Islet precursor cell (in vitro differentiated cells): ENCODE results near the gene SLC9A3.

Source experiments
- DNase-seq: peaks from one replicate; pipeline ENCODE4 v3.0.0-alpha.2; 2018

Gene SLC9A3

DNA sequence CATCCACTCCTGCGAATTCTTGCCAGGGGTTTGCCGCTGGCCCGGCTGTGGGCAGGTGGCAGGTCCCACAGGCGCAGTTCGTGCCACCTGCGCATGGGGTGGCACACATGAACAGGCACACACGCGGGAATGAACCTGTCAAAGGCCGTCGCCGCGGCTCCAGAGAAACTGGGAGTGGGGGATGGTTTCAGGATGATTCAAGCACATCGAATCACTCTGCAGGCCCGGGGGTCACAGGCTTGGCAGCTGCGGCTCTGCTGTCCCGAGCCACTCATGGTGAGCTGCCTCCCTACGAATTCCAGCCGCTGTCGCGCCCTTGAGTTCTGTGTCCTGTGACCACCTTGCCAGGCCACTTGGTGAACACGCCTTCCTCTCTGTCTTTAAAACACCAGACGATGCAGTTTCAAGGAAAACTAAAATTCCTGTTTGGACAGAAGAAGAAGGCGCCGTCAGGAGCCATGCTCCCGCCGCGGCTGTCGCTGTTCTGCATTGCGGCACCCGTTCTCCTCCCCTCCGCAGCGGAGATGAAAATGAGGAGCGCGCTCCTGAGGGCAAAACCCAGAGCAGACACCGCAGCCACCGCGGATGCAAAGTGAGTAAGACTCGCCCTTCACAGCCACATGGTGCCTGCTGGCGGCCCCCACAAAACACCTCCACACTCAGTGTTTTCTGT, 96.7 kb downstream of the SLC9A3 start:
- DNase-seq, result peak; percentile 48

DNA sequence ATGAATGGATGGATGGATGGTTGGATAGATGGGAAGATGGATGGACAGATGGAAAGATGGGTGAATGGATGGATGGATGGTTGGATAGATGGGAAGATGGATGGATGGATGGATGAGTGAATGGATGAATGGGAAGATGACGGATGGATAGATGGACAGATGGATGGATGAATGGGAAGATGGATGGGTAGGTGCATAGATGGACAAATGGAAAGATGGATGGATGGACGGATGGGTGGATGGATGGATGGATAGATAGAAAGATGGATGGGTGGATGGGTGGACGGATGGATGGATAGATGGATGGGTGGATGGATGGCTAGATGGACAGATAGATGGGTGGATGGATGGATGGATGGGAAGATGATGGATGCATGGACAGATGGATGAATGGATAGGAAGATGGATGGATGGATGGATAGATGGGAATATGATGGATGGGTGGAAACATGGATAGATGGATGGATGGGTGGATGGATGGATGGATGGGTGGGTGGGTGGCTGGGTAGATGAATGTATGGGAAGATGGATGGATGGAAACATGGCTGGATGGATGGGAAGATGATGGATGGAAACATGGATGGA, 97.8 kb downstream of the SLC9A3 start:
- no peak for DNase-seq

DNA sequence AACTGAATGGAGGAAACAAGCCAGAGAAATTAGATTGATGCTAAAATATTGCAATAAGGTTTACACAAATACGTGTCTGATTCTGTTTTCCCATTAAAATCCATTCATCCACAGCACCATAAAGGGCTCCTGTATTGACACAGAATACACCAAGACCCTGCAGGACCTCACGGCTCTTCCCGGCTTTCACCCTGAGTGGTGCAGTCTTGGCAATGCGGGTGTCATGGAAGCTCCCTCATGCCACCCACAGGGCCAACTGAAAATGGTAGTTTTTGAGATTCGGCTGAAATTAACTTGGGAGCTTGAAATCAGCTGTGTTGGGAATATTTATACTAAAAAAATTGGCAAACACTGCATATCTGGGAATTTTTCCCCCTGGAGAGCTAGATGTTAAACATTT, 98.5 kb downstream of the SLC9A3 start:
- DNase-seq, result peak; percentile 34

DNA sequence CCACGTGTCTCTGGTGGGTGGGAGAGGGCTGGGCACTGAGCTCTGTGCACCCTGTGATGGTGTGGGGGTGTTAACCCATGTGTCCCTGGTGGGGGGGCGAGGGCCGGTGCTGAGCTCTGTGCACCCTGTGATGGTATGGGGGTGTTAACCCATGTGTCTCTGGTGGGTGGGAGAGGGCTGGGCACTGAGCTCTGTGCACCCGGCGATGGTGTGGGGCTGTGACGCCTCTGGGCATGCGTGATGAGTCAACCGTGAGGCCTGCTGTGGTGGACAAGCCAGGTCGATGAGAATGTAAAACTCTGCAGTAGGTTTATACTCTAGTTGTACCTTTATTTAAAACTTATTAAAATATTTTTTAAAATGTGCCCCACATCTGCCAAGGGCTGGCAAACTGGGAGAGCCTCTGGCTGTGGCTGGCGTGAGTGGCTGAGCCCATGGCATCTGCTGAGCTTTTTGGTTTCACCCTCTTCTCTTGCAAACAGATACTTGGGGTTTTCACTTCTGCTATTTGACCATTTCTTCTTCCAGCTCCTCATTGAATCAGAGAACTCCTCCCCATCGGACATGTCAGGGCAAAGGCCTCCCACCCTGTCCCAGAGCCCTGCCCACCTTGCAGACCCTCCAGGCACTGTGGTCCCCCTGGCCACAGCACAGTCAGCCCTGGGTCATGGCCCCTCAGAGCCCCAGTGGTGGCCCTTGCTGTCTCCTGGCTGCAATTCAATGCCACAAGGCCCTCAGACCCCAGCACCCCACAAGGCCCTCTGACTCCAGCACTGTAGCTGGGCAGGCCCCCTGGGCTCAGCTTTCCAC, 99.7 kb downstream of the SLC9A3 start:
- peak; percentile 63 for DNase-seq

DNA sequence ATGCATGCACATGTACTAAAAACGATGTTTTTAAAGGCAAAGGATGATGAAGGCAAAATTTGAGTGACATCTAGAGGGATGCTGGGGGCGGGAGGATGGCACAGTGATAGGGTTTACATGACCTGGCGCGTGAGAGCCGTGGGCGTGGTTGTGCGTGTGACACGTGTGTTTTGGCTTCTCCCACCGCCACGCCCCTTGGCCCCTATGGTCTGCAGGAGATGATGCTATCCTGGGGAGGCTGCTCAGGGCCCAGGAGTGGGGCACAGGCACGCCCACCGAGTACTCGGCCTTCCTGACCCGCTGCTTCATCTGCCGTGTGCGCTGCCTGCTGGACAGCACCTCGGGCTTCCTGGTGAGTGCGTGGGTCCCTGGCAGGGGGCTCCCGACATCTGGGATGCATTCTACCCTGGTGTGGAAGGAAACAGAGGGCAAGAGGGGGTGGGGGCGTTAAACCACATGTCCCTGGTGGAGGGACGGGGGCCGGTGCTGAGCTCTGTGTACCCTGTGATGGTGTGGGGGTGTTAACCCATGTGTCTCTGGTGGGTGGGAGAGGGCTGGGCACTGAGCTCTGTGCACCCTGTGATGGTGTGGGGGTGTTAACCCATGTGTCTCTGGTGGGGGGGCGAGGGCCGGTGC, 100.5 kb downstream of the SLC9A3 start:
- DNase-seq, result no peak

DNA sequence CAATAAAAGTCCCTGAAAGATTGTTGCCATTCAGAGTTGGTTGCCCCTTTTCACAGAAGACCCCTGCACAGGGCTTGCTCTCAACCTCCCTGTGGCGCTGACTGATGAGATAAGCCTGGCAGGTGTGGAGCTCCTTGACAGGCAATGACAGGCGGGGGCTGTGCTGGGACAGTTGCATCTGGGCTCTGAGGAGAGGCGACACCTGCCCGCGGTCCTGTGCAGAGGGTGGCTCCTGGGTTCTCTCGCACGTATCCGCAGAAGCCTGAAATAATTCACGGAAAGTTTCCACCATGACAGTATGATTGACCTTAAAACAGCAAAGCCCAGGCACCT, 101.0 kb downstream of the SLC9A3 start:
- DNase-seq, result no peak

DNA sequence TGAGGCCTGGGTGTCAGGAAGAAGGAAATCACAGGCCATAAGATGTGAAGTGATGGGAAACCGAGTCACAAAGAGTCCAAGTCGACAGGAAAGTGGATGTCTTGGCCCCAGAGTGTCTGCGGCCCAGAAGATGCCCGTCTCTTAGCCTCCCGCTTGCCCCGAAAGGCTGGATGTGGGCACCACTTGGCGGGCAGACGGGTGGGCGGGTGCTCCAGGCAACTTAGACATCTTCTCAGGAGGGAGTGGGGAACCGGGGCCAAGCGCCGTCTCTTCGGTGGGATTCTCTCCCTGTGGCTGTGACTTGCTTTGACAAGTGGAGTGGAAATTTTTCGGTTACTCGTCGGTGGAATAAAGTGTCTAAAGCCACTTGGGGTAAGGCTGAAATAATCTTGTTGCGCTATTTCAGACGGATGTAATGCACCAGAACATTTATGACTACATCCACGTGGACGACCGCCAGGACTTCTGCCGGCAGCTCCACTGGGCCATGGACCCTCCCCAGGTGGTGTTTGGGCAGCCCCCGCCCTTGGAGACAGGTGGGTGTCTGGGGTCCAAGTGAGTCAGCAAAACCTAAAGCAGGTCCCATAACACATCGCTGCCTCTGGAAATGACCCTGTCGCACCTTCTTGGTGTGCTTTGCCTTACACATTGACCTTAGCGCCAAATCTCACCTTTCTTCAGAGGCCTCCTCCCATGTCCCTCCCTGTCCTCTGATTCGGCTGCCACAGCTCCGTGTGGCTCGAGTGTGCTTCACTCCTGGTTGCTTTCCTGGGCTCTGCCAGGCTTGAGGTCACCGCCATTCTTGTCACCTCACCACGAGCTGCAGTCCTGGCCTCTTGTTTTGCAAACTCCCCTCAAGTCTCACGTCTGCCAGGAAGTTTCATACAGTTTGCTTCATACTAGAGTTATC, 101.7 kb downstream of the SLC9A3 start:
- peak; percentile 36 for DNase-seq

DNA sequence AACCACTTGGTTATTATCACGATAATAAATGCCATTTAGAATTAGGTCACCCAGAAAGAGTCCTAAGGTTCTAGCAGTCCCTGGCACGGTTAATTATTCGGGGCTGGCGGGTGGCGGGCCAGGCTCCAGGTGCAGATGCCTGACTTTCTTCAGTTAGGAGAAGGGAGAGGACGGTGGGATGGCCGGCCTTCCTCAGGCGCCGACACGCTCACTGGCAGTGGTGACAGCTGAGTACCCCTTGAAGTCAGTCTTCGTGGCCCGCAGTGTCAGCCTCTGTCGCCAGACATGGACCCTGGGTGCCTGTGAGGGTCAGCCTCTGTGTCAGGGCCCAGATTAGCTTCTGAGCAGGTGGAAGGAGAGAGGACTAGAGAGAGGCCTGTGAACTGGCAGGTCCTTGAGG, 102.3 kb downstream of the SLC9A3 start:
- peak; percentile 48 for DNase-seq

DNA sequence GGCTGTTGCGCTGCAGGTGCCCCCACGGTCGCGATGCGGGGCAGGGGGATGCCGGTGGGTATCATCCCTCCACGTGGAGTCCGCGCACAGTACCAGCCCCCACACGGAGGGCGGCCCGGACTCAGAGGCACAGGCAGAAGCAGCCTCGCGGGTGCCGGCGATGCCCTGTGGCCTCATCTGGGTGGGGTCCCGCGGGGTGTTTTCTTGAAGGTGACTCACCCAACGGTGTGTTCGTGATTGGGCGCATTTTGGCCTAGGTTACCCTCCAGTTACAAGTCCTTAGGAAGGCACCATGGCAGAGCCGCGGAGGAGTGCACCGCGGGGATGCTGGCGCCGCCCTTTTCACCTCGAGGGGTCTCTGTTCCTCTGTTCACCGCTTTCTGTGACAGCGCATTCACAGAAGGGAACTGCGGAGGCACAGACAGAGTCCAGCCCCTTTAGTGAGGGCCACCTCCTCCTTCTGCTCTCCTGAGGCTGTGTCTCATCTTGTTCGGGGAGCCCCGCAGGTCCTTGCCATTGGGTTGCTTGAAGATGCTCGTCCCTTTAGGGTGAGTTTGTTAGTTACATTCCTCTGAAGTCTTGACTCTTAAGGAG, 102.9 kb downstream of the SLC9A3 start:
- peak; percentile 46 for DNase-seq

DNA sequence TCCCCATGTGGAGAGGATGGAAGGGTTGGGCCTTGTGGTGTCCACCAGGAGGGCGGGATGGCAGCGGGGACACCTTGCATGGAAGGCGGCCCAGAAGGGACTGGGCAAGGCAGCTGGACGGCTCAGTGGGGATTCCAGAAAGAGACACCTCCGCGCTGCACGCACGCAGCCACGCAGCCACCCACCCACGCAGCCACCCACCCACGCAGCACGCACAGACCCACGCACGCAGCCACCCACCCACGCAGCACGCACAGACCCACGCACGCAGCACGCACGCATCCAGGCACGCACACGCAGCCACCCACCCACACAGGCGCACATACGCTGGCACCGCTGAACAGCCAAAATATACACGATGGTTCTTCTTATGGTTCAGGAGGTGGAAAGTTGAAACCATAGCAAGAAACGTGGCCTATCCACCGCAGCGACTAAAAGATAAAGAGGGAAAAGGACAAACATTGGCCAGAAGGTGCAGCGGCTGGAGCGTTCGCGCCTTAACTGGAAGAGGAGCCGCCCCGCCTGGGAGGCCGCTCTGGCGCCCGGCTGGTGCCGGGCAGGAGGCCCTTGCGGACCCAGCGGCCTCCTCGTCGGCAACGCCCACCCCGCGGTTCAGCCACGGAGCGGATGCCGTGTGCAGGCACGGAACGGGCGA, 103.5 kb downstream of the SLC9A3 start:
- no peak for DNase-seq
